ENCODE results near the gene RELCH.
A peak's percentile ranks its signal among the peaks of the same experiment; 100 is the strongest.

The RELCH gene

DNA sequence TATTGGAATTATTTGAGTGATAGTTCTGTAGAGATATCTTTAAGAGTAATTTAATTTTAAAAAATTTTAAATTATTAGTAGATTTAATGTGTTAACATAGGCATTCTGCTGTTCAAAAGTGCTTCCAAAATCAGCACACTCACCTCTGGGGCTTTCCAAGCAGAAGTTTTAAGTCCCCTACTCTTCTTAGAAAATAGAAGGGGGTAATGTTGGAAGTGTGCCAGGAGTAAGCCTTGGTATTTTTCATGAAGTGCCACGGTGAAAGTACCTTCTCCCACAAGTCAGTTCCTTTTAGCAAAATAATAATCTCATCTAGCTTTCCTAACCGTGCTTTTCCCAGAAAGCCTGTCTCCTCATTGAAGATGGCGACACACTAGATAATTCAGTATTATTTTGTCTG, 134.1 kb downstream of the RELCH start:
- DNase-seq (ENCODE audit: low spot score) = no peak

- no peak for DNase-seq (ENCODE audit: low spot score)
Measured at GRCh38 chr18:62323483-62324180, 136.6 kb downstream of the RELCH start.

GRCh38 chr18:62324181-62324828, 137.2 kb downstream of the RELCH start:
- DNase-seq (ENCODE audit: low spot score) = no peak

DNA sequence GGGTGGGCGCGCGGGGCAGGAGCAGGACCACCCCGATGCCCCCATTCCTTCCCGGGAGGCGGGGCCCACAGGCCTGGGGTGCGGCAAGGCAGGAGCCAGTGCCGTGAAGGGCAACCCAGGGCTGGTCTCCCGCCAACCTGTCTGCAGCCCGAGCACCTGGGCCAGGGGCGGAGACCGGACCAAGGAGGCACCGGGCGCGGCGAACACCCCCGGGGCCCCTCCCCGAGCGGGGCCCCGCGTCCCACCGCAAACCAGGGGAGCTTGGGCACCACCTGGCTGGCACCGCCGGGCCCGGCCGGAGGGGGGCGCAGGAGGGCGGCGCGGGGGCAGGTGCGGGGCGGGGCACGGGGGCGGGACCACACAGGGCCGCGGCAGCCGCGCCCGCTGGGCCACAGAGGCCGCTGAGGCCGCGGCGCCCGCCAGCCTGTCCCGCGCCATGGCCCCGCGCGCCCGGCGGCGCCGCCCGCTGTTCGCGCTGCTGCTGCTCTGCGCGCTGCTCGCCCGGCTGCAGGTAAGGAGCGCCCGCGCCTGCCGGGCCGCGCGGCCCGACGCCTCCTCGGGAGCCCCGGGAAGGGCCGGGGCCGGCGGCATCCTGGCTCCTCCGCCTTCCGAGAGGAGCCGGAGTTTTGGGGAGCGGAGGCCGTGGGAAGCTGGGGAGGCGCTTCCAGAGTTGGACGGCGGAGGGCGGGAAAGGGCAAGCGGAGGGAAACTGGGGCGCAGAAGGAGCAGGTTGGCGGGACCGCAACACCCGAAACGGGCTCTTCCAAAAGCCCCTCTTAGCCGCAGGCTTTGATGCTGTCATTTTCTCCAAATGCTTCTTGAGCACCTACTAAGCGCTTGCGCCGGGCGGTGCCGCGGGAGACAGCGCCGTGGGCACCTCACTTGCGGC, 138.1 kb downstream of the RELCH start, which contains the start of gene TNFRSF11A:
Gene TNFRSF11A (plus strand): TSS at position 394 of the 889 bp plus-strand sequence. CDS start 43 bp downstream, at position 437.
- DNase-seq (ENCODE audit: low spot score) = peak; percentile 34

DNA sequence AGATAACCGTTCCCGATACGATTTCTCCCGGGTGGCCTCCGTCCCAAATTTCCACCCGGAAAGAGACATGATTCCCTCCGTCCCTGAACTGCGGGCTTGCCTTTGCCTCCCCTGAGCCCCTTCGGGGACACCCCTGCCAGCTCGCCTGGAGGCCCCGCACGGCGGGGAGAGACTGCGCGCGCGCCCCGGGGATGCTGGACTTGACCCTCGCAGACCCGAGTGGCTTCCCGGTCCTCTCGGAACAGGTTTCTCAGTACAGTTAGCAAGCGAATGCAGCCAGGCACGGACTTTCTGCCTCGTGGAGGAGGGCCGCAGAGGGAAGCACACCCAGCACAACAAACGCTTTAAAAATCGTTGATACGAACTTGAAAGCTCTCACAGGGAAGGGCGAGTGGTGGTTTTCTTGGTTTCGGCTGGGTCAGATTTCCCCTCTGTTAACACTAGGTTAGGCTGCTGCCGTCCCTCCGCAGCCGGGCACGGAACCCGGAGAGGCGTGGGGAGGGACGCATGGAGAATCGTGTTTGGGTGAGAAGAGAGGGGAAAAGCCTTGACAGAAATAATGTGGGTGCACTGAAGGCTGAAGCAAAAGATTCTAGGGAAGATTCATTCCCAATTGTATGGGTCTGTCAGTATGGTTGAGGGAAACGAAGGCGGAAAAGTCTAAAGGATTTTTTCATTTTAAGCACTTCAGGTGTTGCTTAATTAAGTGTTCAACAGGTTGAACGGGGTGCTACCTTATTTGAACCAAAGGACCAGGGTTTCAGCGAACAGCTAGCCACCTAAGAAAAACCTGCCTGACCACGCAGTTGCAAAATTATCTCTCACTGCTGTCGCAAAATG, 139.0 kb downstream of the RELCH start:
- DNase-seq (ENCODE audit: low spot score) = no peak

DNA sequence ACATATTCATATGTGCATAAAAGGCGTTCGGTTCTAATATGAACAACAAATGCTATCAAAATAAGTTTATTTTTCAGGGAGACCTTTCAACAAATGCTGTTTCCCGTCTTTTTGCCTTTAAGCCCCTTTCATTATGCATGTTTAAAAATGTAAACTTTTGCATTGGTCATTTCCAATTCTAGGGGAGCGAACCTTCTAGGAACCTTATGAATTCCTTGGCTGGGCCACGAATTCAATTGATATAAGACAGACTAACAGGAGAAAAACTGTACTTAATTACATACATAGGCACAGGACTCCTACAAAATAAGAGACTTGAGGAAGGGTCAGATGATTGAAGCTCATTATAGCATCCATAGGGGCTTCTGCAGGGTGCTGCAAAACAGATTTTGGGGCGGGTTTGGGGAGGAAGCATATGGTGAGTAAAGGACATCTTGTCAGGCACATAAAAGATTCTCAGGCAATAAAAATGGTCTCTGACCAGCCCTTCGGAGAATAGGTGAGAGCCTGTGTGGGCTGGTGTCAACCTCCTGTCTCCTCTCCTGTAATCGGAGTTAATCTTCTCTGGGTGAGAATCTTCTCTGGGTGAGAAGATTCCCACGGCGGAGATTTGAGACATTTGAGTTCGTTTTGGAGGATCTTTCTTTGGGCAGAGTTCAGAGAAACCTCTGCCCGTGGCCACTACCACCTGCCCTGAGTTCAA, 139.7 kb downstream of the RELCH start:
- DNase-seq (ENCODE audit: low spot score) = no peak

- DNase-seq (ENCODE audit: low spot score) = no peak
Measured at GRCh38 chr18:62327977-62328376, 140.9 kb downstream of the RELCH start.

- DNase-seq (ENCODE audit: low spot score) = no peak
Measured at GRCh38 chr18:62328586-62329525, 141.8 kb downstream of the RELCH start.

GRCh38 chr18:62329691-62330454, 142.8 kb downstream of the RELCH start:
- no peak for DNase-seq (ENCODE audit: low spot score)

GRCh38 chr18:62330650-62331049, 143.6 kb downstream of the RELCH start:
- DNase-seq (ENCODE audit: low spot score) = no peak

DNA sequence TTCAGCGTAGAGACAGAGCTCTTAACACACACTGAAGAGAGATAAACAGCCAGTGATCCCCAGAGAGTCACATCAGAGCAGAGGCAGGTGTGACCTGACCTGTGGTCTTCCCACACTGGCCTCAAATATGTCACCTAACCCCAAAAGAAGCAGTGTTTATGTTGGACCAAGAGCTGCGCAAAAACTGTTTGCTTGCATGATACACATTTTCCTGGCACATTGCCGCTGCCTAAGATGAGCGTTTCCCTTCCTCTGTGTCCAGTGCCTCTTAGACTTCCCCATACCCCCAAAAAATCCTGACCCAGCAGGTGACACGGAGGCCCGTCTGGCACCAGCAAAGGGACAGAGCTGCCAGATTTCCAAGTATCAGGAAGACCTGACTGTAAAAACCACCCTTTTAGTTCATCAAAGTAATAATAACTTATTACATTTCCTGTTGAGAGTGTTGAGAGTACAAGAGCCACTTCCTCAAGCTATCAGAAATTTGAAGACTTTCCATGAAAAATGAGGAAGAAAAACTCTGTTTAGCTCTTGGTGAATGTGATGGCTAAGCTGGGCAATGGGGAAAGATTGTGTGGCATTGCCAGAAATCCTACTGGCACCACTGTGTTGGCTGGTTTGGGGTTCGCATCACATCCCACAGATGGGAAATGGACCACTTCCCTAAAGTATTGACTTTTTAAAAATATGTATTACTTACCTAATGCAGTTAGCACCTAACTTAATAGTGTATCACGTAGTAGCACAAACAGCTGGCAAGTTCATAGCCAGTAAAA, 144.7 kb downstream of the RELCH start:
- DNase-seq (ENCODE audit: low spot score) = no peak

DNA sequence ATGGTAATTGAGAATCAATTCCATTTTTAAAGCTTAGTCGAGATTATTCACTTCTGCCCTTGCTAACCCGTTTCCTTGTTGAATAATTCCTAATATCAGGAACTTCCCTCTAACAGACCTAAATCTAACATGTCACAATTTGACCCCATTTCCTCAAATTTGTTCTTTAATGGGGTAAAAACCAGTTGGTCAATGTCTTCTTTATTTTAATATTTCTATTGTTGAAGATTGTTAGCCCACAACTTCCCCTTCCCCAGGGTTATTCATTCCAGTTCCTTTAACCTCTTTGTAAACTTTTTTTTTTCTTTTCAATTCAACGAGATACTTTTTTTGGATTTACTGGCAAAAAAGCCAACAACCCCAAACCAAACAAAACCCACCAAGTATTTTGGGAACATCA, 145.4 kb downstream of the RELCH start:
- DNase-seq (ENCODE audit: low spot score) = no peak

GRCh38 chr18:62332964-62333695, 146.1 kb downstream of the RELCH start:
- DNase-seq (ENCODE audit: low spot score) = no peak

- no peak for DNase-seq (ENCODE audit: low spot score)
Measured at GRCh38 chr18:62334120-62334519, 147.1 kb downstream of the RELCH start.

- DNase-seq (ENCODE audit: low spot score) = no peak
Measured at GRCh38 chr18:62335494-62335893, 148.4 kb downstream of the RELCH start.

DNA sequence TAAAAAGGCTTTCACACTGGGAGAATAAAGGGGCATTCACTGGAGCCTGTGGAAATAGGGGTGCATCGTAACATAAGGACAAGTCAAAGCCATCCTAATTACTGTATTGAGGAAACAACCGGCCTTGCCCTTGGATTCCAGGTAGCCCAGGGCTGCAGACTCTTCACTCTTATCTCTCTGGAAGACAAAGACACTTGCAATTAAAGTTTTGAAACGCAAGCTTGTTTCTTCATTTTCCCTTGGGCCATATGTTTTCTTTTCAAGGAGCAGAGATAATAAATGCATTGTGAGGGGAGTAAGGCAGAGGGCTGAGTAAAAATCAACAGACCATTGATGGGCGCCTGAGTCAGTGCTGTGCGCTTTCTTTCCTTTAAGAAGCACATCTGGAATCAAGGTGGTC, 149.6 kb downstream of the RELCH start:
- peak; percentile 71 for DNase-seq (ENCODE audit: low spot score)

DNA sequence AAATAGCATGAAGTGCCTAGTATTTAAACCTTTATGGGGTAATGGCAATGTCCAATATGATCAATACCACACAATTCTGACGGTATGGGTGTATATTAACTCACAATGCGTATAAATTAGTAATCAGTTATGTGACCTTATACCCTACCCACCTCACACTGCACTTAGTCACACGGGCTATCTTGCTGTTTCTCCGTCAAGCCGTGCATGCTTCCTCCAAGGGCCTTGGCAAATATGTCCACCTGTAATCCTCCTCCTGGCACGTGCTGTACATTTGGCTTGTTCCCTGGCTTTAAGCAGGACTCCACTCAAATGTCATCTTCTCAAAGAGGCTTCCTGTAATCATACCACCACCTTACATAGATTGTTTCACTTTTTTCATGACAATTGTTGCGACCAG, 150.3 kb downstream of the RELCH start:
- no peak for DNase-seq (ENCODE audit: low spot score)
